CMK (cell line): ENCODE data around the gene AFF3.
"Not testable (repeated sequence)": the region's sequence is repeated elsewhere in the genome, so short reads cannot be mapped to it uniquely, and the experiment has no call there.

Source experiments
- DNase-seq: peaks from one replicate; pipeline ENCODE4 v3.0.0-alpha.2; 2010; ENCODE audit warnings: low read depth

Gene AFF3

DNA sequence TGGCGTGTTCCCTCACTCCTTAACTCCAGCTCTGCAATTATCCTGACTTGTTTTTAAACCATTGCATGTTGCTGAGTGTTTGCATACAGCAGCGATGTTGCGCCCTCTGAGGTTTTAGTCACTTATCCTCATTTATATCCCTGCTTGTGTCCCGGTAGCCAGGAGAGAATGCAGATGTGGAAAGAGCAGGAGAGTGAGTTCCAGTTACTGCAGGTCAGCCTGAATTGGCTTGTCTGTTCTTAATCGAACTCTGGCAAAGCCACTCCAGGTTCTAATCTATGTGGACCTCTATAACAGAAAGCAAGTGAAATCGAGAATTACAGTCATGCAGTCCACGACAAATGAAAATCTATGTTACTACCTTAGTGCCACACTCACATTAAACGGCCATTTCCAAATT lies 357.4 kb downstream of the AFF3 start:
- no peak for DNase-seq

DNA sequence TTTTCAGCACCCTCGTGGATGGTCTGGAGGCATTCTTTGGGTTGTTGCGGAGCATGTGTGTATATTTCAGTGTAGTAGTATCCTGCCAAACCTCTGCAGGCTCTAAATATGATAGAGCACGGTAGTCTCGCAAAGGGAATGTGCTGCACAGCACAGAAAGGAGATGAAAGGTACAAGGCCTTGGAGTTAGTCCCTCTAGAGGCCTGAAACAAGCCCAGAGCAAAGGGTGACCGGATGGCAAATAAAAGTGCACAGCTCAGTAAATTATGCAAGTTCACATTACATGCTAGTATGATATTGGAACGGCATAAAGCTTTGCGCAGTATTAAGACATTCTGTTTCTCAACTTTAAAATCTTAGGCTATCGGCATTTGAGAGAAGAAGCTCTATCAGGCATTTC lies 358.1 kb downstream of the AFF3 start:
- no peak for DNase-seq

DNA sequence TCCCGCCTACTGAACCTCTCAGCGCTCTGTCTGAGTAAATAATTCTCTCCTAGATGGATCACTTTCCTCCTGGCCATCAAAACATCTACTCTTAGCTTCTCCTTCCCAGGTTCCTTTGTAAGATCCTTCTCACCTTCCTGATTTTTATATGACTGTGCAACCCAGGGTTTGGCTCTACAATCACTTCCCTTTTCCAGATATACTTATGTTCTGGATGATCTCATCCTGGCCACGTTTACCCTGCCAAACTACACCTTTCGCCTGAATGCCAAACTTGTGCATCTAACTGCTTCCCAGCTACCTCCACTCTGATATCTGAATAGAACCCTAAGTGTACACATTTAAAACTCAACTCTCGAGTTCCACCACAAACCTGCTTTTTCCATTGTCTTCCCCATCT lies 362.1 kb downstream of the AFF3 start:
- no peak for DNase-seq

DNA sequence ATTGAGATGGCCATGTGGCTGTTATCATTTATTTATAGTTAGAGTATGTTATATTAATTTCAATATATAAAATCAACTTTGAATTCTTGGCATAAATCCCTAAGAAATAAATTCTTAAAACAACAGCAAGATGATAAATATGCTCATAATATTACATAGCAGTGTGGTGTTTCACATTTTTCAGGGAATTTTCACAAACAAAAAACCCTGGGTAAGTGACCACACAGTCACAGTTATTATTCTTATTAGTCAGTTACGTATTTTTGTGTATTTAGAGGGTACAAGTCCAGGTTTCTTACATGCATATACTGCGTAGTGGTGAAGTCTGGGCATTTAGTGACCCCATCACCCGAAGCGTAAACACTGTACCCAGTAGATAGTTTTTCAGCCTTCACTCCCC lies 363.1 kb downstream of the AFF3 start:
- DNase-seq, result no peak

DNA sequence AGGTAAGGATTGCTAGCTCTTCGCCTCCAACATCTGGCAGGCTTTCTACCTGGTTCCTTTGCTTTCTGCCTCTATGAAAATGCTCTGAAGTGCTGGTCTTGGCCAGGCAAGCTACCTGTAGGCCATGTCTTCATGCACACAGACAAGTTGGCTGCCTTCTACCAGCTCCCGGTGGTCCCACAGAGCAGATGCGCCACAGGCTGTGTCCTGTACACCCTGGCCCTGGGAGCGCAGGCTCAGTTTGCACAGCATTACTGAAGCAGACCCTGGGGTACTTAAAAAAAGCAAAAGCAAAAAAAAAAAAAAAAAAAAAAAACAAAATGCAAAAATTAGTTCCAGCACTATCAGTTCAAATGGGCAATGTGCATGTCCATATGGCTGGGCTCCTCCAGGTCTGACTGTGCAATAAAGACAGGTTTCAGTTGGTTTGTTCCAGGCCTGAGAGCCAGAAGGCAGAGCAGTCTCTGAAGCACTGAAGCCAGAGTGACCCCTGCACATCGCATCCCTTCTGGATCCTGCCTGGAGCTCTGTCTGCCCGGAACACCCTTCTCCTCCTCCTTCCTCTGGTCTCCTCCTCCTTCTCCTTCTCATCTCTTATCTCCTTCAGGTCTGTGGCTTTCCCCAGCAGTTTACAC lies 364.6 kb downstream of the AFF3 start:
- no peak for DNase-seq

DNA sequence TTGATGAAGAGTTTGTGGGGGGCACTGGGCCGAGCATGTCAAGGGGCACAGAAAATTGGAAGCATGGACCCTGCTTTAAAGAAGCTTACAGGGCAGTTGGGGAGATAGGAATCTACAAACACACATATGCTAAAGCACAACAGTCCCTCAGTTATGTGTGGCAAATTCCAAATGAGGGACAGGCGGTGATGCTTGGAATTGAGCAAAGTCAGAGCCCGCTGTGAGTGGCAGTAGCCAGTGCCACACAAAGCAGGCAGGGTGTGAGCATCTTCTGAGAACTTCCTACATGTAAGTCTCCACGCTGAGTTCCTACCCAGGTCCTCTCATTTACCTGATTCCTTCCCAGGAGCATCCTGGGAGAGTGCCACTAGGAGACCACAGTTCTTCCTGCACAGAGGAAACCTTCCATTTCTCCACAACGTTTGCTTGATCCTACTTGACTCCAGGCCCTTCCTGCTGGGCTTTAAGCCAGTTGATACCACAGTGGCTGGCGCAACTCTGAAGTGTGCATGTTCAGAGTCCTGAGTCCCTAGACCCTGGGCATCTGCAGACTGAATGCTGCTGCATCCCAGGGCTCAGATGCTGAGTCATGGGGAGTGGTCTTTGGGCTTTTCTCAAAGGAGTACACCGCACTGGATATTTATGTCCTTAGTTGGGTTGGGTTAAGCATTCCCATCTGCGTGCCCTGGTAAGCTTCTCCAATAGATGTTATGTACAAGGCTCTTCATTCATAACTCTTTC lies 365.3 kb downstream of the AFF3 start:
- no peak for DNase-seq

DNA sequence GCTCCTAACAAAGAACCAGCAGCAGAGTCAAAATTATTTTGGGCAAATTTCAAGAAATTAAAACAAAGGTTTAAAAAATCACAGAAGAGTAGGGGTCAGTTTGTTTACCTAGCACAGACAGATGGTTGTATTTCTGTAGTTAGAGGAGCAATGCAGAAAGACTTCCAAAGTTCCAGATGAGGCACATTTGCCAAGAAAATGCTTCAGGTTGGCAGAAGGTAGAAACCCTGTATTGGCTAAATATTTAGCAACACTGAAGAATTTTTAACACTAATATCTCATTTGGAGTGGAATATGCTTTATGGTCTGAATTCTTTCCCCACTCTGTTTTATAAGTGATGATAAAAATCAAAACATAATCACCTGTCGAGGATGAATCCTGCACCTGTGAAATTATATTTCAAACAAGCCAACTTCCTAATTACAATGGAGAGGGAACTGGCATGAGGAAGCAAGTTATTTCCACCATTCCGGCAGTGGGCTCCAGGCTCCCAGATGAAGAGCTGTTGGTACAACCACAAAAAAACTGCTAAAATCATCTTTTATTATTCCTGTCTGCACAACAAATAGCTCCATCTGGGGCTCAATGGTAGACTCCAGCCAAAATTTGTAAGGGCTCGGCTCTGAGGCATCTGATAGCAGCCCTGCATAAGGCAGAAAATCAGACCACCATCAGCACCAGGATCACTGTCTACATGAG lies 366.0 kb downstream of the AFF3 start:
- DNase-seq, result no peak

DNA sequence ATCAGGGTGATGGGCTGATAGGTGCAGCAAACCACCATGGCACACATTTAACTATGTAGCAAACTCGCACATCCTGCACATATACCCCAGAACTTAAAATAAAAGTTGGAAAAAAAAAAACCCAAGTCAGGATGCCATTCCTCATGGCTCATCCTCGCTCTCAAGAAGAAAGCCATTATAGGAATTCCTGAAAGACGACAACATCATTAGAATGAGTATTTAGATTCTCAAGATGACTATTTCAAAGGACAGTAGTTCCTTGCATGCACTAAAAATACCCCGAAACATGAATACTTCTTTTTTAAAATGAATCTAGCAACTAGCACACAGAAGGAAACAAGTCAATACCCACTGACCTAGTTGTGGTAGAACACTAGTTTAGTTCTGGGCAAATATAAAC lies 366.8 kb downstream of the AFF3 start:
- DNase-seq, result no peak

DNA sequence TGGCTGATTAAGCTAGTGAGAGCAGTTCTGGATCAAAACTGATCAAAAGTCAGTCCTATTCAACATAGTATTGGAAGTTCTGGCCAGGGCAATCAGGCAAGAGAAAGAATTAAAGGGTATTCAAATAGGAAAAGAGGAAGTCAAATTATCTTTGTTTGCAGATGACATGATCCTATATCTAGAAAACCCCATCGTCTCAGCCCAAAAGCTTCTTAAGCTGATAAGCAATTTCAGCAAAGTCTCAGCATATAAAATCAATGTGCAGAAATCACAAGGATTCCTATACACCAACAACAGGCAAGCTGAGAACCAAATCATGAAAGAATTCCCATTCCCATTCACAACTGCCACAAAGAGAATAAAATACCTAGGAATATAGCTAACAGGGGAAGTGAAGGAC lies 368.7 kb downstream of the AFF3 start:
- not testable (repeated sequence) for DNase-seq

DNA sequence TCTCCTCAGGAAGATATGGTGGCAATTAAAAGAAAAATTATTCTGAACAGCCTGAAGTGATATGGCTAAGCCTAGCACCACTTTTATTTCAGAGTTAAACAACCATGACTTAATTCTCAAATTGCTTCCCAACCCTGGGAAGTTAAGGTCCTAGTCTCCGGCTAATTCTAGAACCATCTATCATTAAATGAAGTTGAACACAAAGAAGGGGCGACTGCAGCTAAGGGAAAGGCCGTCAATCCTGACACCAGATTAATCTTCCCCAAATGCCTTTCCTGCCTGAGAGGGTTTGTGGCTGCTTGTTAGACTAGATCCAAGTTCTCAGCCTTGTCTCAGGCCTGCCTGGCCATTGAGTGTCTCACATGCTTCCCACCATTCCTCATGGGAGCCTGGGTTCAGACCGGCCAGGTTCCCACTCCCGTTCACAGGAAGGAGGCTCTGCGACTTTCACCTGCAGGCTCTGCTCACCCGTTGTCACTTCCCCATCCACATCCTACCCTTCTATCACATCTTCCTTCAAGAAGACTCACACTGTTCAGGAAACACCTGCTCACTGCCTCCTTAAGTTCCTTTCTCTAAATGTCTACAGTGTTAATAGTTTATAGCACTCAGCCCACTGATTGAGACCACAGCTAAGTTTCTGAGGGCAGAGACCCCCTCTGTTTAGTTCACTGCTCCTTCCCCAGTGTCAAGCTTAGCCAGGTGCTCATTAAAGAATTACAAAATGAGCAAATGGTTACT lies 369.6 kb downstream of the AFF3 start:
- no peak for DNase-seq

DNA sequence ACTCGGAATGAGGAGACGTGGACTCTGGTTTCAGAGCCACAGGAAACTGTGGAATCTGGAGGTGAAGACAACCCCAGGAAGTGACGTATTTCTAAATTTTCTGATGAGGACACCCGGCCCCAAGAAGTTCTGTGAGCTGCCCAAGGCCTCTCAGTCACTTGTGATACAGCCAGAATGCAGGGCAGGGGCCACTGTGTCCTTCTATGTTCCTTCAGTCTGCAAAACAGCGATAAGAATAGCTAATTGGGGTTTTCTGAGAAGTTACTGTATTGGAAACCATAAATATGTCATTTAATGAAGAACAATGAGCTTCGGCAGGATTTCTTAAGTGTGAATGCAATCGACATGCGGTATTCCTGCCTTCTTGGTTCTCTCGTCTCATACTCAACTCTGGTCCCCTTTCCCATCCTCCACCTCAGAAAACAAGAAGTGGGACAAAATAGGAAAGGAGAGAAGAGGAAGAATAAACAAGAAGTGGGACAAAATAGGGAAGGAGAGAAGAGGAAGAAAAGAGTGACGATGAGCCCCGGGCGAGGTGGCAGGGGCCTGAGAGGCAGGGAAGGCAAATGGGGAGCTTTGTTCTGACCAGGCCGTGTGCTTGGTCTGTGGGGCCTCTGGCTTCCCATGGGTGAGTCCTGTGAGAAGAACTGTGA lies 370.6 kb downstream of the AFF3 start:
- peak; percentile 43 for DNase-seq

DNA sequence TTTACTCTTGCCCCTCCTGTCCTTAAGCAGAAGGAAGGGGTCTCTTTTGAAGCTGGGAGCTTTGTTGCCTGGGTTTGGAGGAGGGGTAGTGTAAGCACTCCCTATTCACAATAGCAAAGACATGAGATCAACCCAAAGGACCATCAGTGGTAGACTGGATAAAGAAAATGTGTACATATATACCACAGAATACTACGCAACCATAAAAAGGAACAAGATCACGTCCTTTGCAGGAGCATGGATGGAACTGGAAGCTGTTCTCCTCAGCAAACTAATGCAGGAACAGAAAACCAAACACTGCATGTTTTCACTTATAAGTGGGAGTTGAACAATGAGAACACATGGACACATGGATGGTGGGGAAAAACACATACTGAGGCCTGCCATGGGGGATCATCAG lies 371.5 kb downstream of the AFF3 start:
- no peak for DNase-seq

DNA sequence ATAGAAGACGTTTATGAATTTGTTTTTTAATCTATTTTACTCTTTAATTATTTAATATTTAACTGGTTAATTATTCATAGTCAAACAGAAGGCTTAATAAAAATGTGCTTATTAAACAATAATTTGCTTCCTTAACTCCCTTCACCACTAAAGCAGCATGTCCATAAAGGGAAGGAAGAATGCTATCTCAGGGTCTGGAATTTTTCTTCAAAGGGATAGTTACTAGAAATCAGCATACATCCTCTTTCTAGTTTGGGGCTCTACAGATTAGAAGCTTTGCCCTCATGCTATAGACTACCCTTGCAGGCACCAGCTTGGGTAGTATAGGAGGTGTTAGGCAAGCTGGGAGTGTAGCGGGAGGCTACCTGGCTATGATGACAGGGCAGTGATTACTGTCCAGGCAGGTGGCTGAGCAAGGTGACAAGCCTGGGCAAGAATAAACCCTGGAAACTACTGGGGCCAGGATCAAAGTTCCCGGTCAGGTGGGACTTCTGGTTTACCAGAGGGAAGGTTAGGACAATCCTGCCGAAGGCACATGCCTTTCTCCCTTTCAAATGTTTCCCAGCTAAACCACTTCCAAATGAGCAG lies 376.6 kb downstream of the AFF3 start:
- DNase-seq, result no peak

DNA sequence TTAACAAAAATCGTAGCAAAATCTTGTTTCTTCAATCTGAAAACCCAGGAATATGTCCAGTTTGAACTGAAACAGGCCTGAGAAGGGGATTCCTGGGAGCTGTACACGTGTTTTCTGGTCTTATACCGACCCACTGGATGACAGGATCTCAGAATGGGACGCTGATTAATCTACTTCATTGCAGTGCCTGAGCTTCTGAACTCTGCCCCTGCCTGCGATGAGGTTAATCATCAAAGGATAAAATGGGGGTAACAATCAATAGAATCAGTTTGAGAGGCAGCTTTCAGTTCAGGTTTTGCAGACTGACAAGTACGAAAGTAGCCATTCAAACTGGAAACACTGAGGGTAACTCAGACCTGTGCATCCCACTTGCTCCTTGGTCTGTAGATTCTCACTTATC lies 378.6 kb downstream of the AFF3 start:
- no peak for DNase-seq

DNA sequence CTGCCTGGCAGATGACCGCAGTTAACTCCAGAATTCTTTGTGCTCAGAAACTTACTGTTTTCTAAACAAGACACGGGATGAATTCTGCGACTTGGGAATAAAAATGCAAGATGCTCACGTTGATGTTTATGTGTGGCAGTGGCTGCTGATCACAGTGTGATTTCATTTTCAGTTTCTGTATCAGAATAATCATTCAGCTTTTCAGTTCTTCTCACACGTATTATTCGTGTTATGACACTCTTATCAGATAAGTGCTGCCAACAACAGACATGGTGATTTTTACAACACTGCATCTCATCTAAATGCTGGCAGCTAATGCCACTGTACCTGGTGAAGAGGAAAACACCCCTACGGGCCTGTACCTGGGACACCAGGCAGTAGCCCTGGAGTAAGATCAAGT lies 379.7 kb downstream of the AFF3 start:
- no peak for DNase-seq

DNA sequence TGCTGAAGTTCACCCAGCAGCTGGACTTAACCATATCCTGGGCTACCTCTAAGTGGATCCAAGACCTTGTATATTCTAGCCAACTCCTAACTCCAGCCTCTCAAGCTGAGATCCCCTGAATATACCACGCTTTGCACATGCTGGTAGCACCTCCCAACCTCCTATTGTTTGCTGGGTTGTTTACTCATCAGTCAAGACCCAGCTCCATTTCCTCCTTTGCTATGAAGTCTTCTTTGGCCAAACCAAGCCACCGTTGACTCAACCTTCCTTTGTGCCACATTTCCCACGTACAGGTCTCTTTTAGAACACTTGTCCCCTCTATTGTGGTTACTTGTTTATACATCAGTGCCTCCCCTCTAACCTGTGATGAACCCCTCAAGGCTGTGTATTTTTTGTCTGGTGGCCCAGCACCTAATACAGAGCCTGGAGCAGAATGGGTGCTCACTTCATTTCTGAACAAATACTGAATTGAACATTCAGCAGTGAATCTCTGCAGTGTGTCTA lies 384.7 kb downstream of the AFF3 start:
- no peak for DNase-seq

DNA sequence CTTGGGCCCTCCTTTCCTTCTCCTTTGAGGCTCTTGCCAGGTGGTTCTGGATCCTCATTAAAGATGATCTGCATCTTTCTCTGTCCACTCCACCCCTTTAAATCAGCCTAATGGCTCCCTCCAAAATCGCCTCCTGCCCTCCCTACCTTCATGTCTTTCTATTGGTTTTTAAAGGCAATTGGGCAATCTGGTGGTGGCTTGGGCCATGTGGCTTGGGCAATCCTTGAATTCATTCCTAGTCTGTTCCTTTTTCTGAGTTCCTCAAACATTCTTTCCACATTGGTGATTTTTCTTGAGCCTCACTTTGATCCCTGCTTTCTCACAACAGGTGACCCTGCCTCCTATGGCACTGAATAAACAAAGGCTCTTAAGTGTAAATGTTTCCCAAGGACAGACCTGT lies 386.3 kb downstream of the AFF3 start:
- no peak for DNase-seq

DNA sequence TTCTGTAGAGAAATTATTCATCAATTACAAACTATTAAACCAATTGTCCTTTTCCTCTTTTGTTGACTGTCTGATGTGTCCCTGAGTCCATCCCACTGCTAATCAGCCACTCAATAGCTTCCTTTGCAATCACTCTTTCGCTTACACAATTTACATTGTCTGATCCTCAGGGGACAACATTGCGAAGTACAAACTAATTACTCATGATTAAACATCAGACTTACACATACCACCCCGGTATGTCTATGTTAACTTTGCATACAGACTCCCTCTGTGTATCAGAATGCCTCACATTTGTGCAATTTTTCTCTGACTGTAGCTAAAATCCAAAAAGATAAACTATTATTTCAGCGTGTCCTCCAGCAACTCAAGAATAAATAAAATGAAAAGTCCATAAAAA lies 388.2 kb downstream of the AFF3 start:
- no peak for DNase-seq

DNA sequence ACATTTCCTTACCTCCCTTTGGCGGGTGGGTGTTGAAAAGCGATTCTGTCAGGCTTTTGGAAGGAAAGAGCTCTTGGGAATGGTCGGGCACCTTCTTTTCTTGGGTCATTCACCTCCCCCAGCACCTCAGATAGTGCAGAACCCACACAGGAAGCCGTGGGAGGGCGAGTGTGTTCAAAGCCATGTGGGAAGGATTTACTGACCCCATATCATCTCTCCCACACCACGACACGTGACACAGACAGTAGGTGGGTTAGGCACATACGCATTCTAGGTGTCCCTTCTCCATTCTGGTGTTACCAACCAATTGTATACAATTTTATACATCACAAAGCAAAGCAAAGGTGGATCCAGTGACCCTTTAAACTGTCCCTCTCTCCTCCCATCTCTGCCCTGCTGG lies 388.9 kb downstream of the AFF3 start:
- DNase-seq, result no peak

DNA sequence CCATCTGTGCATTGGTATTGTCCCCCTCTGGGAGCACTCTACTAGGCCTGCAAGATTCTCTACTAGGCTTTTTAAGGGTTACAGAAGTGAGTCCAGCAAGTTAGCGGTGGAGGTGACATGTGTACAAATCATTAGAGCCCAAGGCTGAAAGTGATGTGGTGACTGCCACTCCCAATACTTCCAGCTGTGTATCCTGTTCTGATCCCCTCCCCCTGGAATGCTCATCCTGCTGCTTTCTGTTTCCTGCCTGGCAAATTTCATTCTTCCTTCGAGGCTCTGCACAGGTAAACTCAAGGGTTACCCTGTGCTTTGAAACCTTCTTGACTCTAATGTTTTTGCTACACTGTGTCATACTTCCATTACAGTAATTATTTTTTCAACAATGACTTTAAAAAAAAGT lies 394.0 kb downstream of the AFF3 start:
- DNase-seq, result no peak

DNA sequence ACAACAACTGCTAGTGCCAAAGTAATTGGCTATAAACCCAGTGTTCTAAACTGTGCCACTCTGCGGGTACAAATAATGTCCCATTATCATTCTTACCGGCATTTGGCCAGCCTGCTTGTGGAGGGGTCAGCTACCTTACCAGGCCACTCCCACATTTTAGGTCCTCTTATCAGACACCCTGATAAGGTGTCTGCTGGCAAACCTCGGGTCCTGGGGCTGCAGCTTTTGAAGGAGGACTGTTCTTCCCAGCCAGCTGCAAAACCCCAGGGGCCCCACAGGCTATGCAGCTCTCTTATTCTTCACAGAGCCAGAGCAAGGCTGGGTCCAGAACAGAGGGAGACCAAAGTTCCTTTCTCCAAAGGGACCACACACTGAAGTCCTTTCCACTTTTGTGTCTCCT lies 394.5 kb downstream of the AFF3 start:
- no peak for DNase-seq

DNA sequence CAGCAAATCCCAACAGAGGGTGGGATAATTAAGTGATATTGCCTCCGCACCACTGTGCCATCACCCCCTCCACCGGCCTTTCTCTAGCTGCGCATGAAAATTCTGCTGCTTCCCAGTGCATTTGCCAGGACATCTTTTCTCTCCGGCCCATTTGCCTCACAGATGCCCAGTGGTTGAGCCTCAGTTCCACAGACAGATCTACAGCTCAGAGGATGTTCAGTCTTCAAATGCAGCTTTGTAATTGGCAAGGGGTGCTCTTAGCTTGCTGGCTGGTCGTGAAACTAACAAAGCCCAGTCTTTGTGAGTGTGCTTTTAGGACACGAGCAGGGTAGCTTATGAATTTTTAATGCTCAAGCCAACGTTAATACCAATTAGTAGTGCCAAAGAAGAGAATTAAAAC lies 399.2 kb downstream of the AFF3 start:
- DNase-seq, result no peak
